HG03135 (cell line): Measurements from ENCODE around the gene RAB40A.
"Not testable (repeated sequence)": the region's sequence is repeated elsewhere in the genome, so short reads cannot be mapped to it uniquely, and the experiment has no call there.

Experiments used
- ATAC-seq: cut with Tn5 transposase; IDR thresholded peaks from one replicate; pipeline ENCODE4 v1.9.1; 2021; ENCODE audit warnings: mild to moderate bottlenecking, moderate library complexity; ENCODE audit not compliant: unreplicated experiment

The RAB40A gene

DNA sequence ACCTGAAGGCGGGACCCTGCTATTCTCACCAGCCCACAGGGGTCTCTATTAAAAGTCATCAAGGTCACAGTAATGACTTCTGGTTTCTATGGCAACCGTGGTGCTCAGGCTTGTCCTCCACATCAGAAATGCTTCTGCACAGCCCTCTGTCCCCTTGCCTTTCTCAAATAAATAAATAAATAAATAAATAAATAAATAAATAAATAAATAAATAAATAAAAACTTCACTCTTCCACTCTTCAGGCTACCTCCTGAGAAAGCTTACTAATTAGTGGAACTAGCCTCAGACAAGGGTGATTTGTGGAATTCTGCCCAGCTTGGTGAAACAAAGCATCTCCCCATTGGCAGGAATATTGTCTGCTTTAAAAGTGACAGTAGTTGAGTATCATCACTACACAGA lies 5.5 kb upstream of the RAB40A start:
- no peak for ATAC-seq

DNA sequence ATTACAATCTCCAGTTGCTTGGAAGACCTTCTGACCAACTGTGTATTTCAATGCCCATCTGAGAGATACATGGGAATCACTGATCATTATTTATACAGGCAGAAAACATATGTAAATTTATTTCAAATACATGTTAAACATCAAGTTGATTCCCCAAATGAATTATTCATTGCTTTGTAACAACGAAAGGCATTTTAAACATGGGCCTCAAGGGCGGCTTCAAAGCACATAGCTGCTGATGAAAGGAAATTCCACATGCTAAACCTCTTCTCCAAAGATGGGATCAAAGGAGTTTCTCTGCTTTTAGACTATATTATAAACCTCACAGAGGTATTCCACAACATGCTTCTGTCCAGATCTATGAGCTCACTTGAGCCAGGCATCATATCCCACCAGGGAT lies 4.3 kb upstream of the RAB40A start:
- ATAC-seq: no peak

DNA sequence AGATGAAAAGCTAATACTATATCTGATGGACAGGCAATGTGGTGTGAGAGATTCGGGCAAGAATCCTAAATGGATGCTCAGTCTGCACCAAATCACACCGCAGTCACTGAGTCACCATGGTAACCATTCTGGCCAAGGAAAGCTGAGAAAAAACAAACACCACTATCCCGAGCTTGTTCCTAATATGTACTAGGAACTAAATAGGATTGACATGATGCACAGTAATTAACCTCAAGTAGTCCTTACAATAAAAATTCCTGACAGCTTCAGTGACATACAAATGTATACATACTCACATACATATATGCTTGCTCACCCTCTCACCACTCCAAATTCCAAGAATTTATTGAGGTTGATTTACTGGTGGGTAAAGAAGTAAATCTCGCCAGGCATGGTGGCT lies 1.1 kb upstream of the RAB40A start:
- ATAC-seq: no peak

DNA sequence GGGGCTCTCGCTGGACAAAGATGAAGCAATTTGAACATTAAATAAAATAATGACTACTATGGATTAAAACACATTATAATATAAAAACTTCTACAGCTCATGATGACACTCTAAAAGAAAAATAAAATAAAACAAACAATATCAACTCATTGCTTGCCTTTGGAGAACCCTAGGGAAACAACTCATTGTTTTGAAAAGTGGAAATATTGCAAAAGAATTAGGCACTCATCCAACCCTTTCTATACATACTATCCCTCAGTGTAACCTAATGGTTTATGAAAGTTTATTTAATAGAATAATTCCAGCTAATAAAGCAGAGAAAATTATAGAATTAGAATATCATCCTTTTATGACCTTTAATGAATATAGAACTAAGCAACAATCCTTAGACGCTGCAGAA lies 718 bp downstream of the RAB40A start:
- no peak for ATAC-seq

DNA sequence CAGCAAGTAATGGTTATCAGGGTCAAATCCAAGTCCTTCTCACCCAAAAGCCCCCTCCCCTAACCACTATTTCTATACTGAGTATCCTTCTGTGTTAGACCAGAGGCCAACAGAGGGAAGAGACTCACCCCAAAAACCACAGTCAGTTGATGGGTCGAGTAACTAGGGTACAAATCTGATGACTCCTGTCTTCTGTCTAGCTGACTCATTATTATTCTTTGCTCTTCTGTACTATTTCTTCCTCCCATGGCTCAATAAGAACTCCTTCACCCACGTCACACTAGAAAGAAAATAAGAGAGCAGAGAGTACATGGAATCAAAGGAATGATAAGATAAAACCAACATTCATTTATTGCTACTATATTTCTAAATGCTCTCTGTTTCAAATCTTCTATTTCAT lies 2.0 kb downstream of the RAB40A start:
- ATAC-seq: no peak

DNA sequence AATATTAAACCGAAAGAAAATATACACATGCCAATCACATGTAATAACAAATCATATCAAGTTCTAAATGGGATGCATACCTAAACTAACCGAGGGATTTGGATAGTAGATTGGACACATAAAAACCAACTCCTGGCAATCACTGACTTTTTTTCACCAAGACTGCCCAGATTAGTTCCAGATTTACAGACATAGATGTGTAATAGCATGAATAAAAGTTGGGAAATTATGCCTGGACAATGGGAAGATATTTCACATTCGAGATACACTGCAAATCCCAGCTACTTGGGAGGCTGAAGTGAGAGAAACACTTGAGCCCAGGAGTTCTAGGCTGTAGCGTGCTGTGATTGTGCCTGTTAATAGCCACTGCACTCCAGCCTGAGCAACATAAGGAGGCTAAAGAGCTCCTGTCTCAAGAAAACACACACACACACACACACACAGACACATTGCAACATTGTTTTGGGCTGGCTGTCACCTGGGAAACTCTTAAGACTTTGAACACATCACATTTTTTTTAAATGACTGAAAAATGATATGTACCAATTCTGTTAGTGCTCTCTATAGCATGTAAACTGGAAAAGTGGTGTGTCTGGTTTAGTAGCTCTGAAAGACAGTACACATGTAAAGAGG lies 5.7 kb downstream of the RAB40A start:
- ATAC-seq: no peak

DNA sequence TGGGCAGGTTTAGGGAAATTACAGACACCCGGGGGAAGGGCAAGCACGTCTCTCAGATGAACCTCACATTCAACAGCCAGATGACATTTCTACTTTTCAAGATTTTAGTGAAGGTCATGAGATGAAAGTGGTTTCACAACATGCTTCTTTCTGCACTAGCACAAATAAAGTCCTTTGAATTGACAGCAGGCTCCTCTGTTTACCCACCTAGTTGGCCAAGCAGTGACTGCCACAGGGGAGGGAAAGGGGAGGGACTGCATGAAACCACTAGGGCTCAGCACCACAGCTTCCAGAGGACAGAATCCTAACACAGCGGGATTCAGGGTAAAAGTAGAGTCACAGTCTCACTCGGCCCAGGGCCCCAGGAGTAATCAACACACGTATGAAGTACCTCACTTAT lies 6.2 kb downstream of the RAB40A start:
- ATAC-seq: no peak

DNA sequence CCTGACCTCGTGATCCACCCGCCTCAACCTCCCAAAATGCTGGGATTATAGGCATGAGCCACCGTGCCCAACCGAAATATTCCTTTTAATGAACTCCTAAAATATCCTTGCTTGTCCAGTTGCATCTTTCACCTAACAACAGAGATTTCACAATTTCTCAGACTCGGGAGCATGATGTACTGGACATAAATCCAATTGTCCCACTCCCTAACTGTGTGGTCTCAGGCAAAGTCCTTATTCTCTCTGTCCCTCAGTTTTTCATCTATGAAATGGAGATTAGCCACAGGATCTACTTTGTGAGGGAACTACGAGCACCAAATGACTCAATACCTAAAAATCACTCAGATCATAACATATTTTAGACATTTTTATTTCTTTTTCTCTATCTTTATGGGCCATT lies 9.3 kb downstream of the RAB40A start:
- ATAC-seq: no peak

DNA sequence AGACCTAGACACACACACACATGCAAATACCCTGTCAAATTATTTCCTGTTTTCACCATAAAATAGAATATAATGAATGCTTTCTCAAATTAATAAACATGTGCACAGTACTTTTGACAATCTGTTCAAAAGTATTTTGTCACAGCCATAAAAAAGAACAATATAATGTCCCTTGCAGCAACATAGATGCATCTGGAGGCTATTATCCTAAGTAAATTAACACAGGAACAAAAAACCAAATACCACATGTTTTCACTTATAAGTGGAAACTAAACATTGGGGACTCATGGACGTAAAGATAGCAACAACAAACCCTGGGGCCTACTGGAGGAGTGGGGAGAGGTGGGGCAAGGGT lies 15.5 kb downstream of the RAB40A start:
- ATAC-seq: no peak

DNA sequence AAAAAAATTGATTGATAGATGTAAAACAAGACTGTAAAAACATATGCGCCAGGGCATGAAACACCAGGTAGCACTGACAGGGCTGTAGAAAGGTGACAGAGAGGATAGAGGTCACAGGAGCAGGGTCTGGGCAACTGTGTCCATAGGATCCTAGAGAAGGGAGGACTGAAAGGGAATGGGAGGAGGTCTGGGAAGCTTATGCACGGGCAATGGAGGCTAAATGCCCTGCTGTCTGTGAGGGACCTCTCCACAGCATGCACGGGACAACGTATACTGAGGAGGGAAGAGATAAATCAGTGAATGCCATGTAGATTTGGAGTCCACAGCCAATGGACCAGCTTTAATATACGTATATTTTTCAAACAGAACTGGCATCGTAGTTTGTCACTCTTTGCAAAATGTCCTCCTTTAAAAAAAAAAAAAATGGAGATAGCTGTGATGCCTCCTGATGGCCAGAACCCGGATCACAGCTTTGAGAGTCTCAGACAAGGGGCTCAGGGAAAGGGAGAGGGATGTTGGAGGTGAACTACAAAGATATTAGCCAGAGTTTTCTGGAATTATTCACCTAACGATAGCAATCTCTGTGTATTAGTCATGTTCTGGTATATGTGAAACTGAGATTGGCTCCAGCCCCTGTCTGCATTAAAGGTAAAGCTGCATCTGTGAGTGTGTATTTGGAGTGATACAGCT lies 16.0 kb downstream of the RAB40A start:
- no peak for ATAC-seq

DNA sequence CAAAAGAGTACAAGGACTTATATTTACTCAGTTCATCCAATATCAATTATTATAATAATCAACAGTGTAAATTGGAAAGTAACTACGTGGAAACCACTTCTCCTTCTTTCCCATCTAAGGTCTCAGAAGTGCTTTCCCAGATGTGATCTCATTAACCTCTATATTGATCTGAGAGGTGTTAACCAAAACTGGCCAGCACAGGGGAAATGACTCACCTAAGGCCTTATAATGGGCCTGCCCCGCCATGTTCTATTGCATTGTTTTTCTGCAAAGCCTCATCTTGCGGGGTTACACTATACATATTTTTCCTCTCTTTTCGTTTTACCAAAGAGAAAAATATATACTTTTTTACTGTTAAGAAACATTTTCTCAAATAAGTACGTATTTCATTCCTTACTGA lies 20.5 kb downstream of the RAB40A start:
- ATAC-seq: no peak

DNA sequence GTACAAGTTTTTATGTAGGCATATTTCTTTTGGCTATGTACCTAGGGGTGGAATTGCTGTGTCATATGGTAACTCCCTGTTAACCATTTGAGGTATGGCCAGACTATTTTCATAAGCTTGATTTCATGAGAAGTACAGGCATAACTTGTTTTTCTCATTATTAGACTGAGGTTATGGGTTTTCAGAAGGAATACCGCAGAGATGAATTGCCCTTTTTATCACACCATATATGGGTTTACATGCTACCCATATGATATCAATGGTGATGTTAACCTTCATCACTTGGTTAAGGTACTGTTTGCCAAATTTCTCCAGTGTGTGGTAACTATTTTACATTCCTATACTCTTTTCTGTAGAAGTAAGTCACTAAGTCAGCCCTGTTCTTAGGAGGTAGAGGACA lies 23.5 kb downstream of the RAB40A start:
- no peak for ATAC-seq

DNA sequence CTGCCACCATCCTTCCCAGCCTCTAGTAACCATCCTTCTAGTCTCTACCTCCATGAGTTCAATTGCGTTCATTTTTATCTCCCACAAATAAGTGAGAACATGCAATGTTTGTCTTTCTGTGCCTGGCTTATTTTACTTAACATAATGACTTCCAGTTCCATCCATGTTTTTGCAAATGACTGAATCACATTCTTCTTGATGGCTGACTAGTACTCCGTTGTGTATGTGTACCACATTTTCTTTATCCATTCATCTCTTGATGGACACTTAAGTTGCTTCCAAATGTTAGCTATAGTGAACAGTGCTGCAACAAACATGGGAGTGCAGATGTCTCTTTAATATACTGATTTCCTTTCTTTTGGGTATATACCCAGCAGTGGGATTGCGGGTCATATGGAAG lies 25.7 kb downstream of the RAB40A start:
- not testable (repeated sequence) for ATAC-seq

DNA sequence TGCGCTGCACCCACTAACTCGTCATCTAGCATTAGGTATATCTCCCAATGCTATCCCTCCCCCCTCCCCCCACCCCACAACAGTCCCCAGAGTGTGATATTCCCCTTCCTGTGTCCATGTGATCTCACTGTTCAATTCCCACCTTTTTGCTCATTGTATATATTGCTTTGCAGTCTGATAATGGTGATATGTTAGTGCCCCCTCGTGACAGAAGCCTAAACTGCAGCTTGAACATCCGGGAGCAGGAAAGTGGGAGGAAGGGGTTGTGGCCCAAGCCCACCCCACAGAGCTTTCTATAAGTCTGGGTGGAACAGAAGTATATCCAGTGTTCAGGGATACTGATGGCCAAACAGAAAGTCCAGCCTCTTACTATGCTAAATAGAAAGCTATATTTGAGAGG lies 29.6 kb downstream of the RAB40A start:
- not testable (repeated sequence) for ATAC-seq

DNA sequence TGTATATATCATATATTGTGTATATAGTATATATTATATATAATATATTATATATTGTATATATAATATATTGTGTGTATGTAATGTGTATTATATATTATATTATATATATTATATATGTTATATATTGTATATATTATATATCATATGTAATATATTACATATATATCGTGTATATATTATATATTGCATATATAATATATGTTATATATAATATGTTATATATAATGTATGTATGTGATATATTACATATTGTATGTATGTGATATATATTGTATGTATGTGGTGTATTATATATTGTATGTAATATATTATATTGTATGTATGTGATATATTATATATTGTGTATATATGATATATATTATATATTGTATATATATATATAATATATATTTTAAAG lies 30.5 kb downstream of the RAB40A start:
- no peak for ATAC-seq

DNA sequence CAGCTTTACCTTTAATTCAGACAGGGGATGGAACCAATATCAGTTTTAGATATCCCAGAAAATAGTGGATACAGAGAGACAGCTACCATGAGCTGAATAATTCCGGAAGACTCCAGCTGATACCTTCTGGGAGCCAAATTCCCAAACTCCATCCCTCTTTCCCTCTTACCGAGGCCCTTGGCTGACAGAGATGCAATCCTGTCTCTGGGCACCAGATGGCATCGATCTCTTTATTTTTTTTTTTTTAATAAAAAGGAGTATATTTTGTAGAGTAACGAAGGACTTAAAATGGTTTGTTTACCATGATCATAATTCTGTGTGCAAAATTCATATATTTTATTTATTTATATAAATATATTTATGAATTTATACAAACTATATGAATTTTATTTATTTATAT lies 31.0 kb downstream of the RAB40A start:
- ATAC-seq: no peak

DNA sequence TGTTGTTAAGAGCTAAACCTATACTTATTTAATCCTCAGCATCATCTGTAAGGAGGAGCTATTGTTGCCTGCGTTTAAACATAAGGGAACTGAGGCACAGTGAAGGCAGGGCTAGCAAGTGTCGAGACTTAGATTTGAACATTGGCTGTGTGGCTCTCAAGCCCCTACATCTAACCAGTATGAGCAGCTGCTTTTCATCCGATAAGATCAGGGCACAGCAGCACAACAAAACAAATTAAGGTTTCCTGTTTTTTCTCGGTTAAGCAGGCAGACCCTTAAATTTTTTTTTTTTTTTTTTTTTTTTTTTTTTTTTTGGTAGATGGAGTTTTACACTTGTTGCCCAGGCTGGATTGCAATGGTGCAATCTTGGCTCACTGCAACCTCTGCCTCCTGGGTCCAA lies 35.6 kb downstream of the RAB40A start:
- ATAC-seq: no peak

DNA sequence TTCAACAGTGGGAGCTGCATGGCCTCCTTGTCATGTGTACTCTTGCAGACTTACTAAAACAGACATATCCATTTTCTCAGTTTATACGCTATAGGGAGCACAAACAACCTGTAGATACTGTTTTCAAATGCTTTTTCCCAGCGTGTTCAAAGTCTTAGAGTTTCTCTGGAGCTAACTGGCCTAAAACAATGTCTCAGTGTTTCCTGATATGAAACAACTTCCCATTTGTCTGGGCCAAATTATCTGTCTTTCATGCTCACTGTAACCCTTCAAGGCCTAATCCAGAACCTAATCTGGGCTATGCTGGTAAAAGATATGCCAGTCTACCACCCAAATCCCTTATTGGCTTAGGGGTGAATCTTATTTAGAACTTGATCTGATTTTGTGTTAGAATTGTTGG lies 38.8 kb downstream of the RAB40A start:
- no peak for ATAC-seq

DNA sequence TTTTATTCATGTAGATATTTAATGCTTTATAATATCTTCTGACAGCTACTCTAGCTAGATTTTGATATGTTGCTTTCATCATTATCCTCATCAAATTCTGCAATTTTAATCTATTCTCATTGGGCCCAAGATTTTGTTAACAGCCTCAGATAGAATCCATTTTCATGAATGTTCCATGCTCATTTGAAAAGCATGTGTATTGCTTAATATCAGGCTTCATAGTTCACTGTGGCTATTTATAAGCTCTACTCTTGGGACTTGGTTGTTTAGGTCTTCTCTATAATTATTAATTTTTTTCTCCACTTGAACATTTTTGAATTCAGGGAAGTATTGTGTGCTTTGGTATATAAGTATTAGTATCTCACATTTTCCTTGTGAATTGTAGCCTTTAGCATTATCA lies 41.8 kb downstream of the RAB40A start:
- ATAC-seq: no peak

DNA sequence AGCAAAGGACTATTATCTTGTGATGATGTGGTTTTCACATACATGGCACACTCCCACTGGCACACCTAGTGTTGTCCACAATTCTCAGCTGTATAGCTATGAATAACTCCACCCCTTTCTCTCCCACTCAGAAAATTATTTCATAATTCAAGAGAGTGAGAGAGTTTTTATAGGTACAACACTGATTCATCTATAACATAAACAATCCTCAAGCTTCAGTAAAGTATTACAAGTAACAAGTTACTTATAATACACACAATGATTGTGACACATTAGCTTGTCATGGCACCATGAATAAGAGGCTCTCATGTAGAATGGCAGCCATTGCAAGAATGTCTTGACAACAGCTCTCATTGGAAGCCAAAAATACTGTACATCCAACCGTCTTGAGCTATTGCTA lies 43.9 kb downstream of the RAB40A start:
- ATAC-seq: no peak

DNA sequence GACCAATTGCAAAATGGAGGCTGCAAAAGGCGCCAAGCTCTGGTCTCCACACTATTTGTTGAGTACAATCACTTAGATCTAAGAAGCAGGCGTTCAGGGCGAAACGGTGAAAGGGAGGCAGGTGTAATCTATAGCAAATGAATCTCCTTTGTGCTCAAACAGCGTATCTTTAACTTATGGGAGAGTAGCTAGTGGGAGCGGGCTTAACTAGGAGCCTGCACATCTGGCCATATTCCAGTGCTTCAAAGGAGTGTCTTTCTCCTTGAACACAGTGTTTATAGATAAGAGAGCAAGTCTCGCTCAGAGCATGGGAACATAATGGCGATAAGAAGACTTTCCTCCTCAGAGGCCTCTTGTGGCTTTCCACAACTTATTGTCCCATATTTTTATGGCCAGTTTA lies 49.3 kb downstream of the RAB40A start:
- ATAC-seq: not testable (repeated sequence)

DNA sequence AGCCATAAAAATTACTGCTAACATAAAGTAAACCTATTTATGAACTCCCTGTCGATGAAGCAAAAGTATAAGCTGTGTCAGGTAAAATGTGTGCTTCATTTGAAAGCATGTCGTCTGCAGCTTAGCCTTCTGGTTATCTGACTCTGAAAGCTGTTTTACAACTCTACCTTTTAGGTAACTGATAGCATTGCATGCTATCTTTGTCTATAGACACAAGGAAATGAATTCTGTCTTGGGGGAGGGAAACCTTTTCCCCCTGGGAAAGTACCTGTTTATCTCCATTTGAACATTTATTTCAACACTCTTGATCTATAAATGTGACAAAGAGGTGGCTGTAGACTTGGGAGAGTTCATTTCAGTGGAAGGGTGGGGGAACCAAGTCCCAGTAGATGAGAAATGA lies 51.4 kb downstream of the RAB40A start:
- no peak for ATAC-seq

DNA sequence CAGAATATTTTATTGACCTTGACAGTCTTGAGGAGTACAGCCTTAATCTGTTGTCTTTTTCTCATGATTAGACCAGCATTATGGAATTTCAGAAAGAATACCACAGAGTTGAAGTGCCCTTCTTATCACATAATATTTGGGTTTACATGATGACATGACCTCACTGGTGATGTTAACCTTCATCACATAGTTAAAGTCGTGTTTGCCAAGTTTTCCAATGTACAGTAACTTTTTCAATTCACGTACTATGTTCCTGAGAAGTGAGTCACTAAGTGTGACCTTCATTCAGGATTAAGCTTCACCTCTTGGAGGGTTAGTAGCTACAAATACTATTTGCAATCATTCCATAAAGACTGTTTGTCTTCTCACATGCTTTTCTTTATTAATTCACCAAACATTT lies 52.1 kb downstream of the RAB40A start:
- no peak for ATAC-seq
